Raji (cell line): ENCODE measurements around the gene DGUOK.

Experiments used
- POLR2A ChIP-seq: IDR thresholded peaks from 2 replicates; pipeline ENCODE4 v1.6.1; 2011; ENCODE audit warnings: low read depth, low read length, control low read depth; ENCODE audit not compliant: insufficient read depth

DGUOK gene

GRCh38 chr2:73916666-73917065, 10.0 kb upstream of the DGUOK start:
- no peak for TF ChIP-seq POLR2A

GRCh38 chr2:73917296-73917695, 9.4 kb upstream of the DGUOK start:
- no peak for TF ChIP-seq POLR2A

- TF ChIP-seq POLR2A: no peak
These were observed 8.9 kb upstream of the DGUOK start for GRCh38 chr2:73917696-73918207.

GRCh38 chr2:73918856-73919255, 7.8 kb upstream of the DGUOK start:
- TF ChIP-seq POLR2A: no peak

GRCh38 chr2:73919596-73920228, 7.0 kb upstream of the DGUOK start:
- TF ChIP-seq POLR2A: no peak

- TF ChIP-seq POLR2A: no peak
These were observed 5.8 kb upstream of the DGUOK start for GRCh38 chr2:73920577-73921545.

GRCh38 chr2:73921581-73921980, 5.1 kb upstream of the DGUOK start:
- TF ChIP-seq POLR2A: no peak

GRCh38 chr2:73922681-73923080, 4.0 kb upstream of the DGUOK start:
- TF ChIP-seq POLR2A: no peak

- no peak for TF ChIP-seq POLR2A
These were observed 1.5 kb upstream of the DGUOK start for GRCh38 chr2:73925033-73925704.

- no peak for TF ChIP-seq POLR2A
These were observed 707 bp upstream of the DGUOK start for GRCh38 chr2:73925853-73926492.

GRCh38 chr2:73927344-73927743, 664 bp downstream of the DGUOK start:
- TF ChIP-seq POLR2A: no peak

- TF ChIP-seq POLR2A: no peak
These were observed 2.3 kb downstream of the DGUOK start for GRCh38 chr2:73928963-73929347.

- TF ChIP-seq POLR2A: no peak
These were observed 3.7 kb downstream of the DGUOK start for GRCh38 chr2:73930386-73930785.

- no peak for TF ChIP-seq POLR2A
These were observed 5.1 kb downstream of the DGUOK start for GRCh38 chr2:73931531-73932500.
